ENCODE measurements around the gene ZSWIM3. TPM values are rescaled to one million over a fixed set of nuclear protein-coding genes. Genes with fewer than 3 reads are reported as not detected.
"Not testable (repeated sequence)": the region's sequence is repeated elsewhere in the genome, so short reads cannot be mapped to it uniquely, and the experiment has no call there.

Gene ZSWIM3
- total RNA-seq, result 4.3 and 5.9 TPM in 2 replicates

- peak; percentile 100 for DNase-seq (ENCODE audit: low read depth)
Measured at GRCh38 chr20:45857114-45857881, at the start of gene ZSWIM3, which contains the start of gene ACOT8. Gene ZSWIM3, plus strand, starts transcription at chr20:45857614. Its CDS starts 212 bp downstream, at chr20:45857826. Gene ACOT8, minus strand, starts transcription at chr20:45857392. Its CDS starts 77 bp downstream, at chr20:45857315.

DNA sequence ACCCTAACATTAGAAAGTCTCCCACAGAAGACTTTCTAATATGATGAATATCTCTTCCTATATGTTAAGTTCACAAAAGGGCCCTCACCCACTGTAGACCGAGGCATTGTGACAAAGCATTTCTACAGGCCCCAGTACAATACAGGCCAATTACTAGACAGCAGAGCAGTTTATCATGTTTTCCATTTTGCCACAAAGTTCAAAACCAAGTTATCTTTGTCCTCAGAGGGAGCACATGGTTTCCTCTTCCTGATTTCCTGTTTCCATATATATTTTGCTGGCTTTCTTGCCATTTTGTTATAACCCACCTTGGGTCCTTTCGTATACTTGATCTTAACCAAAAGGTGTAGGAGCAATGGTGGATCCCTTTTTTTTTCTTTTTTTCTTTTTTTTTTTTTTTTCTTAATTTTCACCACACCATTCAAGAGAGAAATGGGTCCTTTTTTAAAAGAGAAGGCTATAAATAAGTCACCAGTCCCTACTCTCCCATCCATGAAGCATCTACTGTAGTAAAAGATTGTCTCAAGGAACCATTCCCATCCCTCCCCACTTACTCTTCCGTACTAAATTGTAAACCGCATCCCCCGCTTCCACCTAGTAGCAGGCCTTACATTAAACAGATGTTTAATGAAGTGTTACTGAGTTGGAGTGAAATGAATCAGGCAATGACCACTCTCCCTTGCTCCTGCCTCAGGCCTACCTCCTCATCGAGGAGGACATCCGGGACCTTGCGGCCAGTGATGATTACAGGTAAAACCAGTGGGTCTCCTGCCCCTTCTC lies 47.0 kb upstream of the ZSWIM3 start:
- no peak for DNase-seq (ENCODE audit: low read depth)

- DNase-seq (ENCODE audit: low read depth), result peak; percentile 99
Measured at GRCh38 chr20:45812157-45813005, 45.0 kb upstream of the ZSWIM3 start, which contains the start of gene UBE2C. Gene UBE2C, plus strand, starts transcription at chr20:45812644. Its CDS starts 52 bp downstream, at chr20:45812696.

- DNase-seq (ENCODE audit: low read depth), result no peak
Measured at GRCh38 chr20:45813006-45813340, 44.4 kb upstream of the ZSWIM3 start.

GRCh38 chr20:45813489-45813888 lies 43.9 kb upstream of the ZSWIM3 start:
- DNase-seq (ENCODE audit: low read depth), result no peak

GRCh38 chr20:45814314-45814713 lies 43.1 kb upstream of the ZSWIM3 start:
- DNase-seq (ENCODE audit: low read depth), result no peak

GRCh38 chr20:45816951-45817350 lies 40.5 kb upstream of the ZSWIM3 start:
- DNase-seq (ENCODE audit: low read depth), result no peak

GRCh38 chr20:45817376-45818194 lies 39.8 kb upstream of the ZSWIM3 start:
- DNase-seq (ENCODE audit: low read depth), result peak; percentile 89

DNA sequence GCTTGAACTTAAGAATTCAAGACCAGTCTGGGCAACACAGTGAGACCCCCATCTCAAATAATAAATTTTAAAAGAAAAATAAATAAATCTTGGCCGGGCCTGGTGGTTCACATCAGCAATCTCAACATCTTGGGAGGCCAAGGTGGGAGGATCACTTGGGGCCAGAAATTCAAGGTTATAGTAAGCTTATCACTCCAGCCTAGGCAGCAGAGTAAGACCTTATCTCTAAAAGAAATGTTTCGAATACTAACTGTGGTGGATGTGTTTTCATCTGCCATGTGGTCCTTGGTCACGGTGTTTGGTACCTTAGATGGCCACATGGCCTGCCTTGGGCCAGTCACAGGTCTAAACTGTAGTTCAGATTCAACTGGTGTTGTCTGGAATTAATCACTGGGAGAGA lies 39.2 kb upstream of the ZSWIM3 start:
- DNase-seq (ENCODE audit: low read depth), result no peak

DNA sequence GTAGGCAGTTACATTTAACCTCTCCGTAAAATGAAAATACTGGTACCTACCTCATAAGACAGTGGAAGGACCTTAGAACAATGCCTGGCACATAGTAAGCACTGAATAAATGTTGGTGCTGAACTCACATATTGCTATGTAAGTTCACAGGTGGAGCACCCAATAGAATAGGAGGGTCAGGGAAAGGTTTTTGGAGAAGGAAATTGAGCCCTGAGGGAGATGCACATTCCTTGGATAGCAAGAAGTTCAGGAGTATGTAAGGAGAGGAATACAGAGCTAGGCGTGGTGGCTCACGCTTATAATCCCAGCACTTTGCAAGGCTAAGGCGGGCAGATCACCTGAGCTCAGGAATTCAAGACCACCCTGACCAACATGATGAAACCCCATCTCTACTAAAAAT lies 37.9 kb upstream of the ZSWIM3 start:
- no peak for DNase-seq (ENCODE audit: low read depth)

DNA sequence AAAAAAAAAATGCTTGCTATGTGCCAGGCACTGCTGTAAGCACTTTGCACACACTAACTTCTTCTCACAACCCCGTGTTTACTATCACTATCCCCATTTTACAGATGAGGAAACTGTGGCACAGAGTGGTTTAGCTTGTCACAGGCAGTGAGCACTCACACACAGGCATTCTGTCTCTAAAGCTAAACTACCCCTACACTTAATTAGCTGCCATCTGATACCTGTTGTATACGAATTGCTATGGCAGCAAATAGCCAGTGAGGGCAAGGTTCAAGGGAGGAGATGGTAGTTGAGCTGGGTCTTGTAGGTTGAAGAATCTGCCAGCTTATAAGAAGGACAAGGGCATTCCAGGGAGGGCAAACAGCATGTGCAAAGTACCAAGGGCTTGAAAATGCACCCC lies 35.5 kb upstream of the ZSWIM3 start:
- no peak for DNase-seq (ENCODE audit: low read depth)

- DNase-seq (ENCODE audit: low read depth), result no peak
Measured at GRCh38 chr20:45822857-45823256, 34.6 kb upstream of the ZSWIM3 start.

DNA sequence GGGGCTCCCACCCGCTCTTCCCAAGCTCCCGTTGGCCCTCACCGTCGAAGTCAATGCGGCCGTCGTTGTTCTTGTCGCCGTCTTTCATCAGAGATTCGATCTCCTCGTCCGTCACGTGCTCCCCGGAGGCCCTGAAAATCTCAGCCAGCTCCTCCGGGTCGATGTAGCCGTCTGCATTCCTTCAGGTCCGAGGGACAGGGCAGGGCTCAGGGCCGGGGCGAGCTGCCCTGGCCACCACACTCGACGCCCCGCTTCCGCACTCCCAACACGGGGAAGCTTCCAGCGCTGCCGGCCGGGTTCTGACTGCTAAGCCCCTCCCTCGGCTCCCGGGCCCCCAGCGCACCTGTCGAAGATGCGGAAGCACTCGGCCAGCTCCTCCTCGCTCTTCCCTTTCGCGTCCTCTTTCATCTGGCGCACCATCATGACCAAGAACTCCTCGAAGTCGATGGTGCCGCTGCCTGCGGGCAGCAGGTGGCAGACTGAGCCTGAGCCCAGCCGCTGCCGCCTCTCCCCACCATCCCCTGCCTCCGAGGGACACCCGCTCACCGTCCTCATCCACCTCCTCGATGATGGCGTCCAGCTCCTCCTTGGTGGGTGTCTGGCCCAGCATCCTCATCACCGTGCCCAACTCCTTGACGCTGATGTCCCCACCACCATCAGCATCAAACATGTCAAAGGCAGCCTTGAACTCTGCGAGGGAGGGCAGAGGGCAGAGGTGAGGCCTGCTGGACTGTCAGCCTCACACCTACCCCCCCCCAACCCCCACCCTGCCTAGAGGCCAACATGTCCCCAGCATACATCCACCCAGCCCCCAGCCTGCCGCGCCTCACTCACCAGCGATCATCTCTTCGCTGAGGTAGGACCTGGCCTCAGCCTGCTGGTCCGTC lies 33.2 kb upstream of the ZSWIM3 start:
- DNase-seq (ENCODE audit: low read depth), result peak; percentile 24

DNA sequence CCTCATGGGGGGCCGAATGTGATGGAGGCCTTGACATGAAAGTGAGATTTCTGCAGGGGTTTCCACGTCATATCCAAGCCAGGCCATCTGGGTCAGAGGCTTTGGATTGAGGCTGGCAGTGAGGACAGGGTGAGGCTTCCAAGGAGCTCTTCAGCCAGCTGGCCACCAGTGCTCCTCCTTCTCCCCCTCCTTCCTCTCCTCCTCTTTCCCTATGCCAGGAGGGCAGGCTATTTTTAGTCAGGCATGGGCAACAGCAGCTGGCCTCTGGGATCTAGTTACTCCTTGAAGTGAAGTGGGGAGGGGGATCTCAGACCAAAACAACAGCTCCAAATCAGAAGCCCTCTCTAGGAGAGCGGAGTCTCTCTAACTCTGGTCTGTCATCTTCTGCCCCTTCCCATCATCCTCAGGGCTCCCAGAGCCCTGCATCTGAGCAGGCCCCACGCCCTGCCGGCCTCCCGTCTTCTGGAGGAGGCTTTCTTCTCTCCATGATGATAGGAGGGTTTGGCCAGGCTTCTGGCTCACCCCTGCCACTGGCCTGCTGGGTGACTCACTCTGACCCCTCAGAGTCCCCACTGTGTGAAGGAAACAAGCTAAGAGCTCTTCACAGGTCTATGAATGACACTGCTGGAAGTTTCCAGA lies 30.9 kb upstream of the ZSWIM3 start:
- DNase-seq (ENCODE audit: low read depth), result no peak

DNA sequence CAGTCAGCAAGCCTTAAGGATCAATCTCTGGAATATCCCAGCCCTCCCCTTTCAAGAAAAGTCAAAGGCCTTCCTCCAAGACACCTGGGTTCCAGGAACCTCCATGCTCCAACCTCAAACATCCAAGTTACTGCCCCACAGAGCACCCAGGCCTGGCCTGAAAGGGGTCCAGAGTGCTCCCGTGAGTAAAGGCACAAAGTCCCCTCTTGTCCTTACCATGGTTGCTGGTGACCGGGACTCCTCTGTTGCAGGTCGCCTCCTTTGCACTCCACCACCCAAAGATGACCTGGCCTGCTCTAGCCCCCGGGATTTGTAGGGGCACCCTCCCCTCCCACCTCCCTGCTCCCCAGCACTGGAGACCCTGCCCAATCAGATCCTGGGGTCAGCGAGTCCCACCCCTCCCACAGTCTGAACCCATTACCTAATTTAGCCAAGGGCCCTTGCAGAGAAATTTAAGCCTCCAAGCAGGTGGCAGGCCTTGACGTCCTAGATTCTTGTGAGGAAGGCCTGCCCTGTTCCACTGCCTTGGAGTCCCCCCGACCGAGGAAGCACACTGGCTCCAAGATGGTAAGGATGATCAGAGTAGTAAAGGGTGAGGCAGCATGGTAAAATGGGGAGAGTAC lies 30.3 kb upstream of the ZSWIM3 start, which contains the start of gene TNNC2:
Gene TNNC2, minus strand, starts transcription at position 283 of the 623 bp plus-strand sequence. Its CDS starts 64 bp downstream, at position 219.
- DNase-seq (ENCODE audit: low read depth), result no peak

DNA sequence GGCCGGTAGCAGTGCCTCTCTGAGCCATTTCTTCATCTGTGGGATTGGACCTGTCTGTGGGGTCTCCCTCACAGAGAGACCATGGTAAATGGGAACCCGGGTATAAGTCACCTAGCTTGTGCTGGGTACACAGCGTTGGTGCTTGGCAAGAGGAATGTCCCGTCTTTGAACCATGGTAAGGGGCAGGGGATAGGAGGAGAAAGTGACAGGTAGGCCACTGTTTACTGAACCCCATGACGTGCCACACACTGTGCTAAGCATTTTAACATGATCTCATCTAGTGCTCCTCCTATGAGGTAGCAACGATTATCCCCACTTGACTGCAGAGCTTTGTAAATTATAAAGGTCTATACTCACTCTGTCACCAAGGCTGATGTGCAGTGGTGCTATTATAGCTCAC lies 29.7 kb upstream of the ZSWIM3 start:
- DNase-seq (ENCODE audit: low read depth), result no peak

GRCh38 chr20:45828589-45828988 lies 28.8 kb upstream of the ZSWIM3 start:
- no peak for DNase-seq (ENCODE audit: low read depth)

GRCh38 chr20:45829673-45830106 lies 27.7 kb upstream of the ZSWIM3 start:
- DNase-seq (ENCODE audit: low read depth), result not testable (repeated sequence)

- DNase-seq (ENCODE audit: low read depth), result no peak
Measured at GRCh38 chr20:45832619-45833018, 24.8 kb upstream of the ZSWIM3 start.
